ENCODE results near the gene NCAPG2.

DNA sequence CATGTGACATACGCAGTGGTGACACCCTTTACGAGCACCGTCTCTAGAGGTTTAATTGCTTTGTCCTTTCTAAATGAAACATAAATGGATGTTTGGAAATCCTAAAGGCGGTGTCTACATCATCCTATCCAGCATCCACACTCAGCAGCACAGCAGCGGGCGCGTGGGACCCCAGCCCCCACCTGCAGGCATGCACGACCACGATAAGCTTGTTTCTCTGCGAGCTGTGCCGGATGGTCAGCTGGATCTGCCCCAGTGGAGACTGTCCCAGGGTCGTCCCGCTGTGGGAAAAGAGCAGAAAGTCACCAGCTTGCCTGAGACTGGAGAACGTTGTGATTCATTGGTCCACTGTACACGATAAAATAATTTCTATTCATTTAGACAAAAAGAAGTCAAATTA, 34.2 kb upstream of the NCAPG2 start:
- TF ChIP-seq, protein P1, sequence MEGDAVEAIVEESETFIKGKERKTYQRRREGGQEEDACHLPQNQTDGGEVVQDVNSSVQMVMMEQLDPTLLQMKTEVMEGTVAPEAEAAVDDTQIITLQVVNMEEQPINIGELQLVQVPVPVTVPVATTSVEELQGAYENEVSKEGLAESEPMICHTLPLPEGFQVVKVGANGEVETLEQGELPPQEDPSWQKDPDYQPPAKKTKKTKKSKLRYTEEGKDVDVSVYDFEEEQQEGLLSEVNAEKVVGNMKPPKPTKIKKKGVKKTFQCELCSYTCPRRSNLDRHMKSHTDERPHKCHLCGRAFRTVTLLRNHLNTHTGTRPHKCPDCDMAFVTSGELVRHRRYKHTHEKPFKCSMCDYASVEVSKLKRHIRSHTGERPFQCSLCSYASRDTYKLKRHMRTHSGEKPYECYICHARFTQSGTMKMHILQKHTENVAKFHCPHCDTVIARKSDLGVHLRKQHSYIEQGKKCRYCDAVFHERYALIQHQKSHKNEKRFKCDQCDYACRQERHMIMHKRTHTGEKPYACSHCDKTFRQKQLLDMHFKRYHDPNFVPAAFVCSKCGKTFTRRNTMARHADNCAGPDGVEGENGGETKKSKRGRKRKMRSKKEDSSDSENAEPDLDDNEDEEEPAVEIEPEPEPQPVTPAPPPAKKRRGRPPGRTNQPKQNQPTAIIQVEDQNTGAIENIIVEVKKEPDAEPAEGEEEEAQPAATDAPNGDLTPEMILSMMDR (optimal IDR thresholded peaks at IDR 0.05 in 1 of 3, IDR thresholded peaks at IDR 0.05 in 1 of 3, conservative IDR thresholded peaks at IDR 0.05 in 1 of 3; ENCODE audit: extremely low read depth in 1 of 3, insufficient read depth in 2 of 3, low read length in 3 of 3): no peak
- TF ChIP-seq EZH2 (IDR thresholded peaks at IDR 0.05; ENCODE audit: low read length): no peak

Data from keratinocyte (primary cell).